OCI-LY3 (cell line): ENCODE results near the gene DOK3.

Experiments
- H2AFZ ChIP-seq: fragments of 200-600, 300-600 bp; shearing (Covaris generic); 2 replicates; pipeline ENCODE4 v1.6.0; 2014; ENCODE audit warnings: antibody characterized with exemption, low read depth, low read length
- H3K27ac ChIP-seq: fragments of 200-600, 300-600 bp; sonication (generic); 2 replicates; pipeline ENCODE4 v1.5.1; 2014; ENCODE audit warnings: mild to moderate bottlenecking, low read length, moderate library complexity, mixed read lengths
- H3K27me3 ChIP-seq: fragments of 200-600, 300-600 bp; sonication (generic); 2 replicates; pipeline ENCODE4 v1.6.1; 2014; ENCODE audit warnings: low read depth, low read length, mixed read lengths
- H3K36me3 ChIP-seq: fragments of 200-600, 300-600 bp; sonication (generic); replicated peaks from 2 replicates; pipeline ENCODE3; 2014; ENCODE audit warnings: low read depth, low read length, mixed read lengths
- H3K4me1 ChIP-seq: fragments of 300-600, 200-600 bp; sonication (generic); 2 replicates; pipeline ENCODE4 v1.6.1; 2014; ENCODE audit warnings: low read length, mixed read lengths
- H3K4me2 ChIP-seq: fragments of 200-600, 300-600 bp; sonication (generic); 2 replicates; pipeline ENCODE4 v1.6.1; 2014; ENCODE audit warnings: low read length, mixed read lengths
- H3K4me3 ChIP-seq: fragments of 300-600, 200-600 bp; sonication (generic); 2 replicates; pipeline ENCODE4 v1.5.1; 2014; ENCODE audit warnings: antibody characterized with exemption, mild to moderate bottlenecking, low read length, moderate library complexity
- H3K79me2 ChIP-seq: fragments of 300-600, 200-600 bp; shearing (Covaris generic); 2 replicates; pipeline ENCODE4 v1.6.1; 2014; ENCODE audit warnings: mild to moderate bottlenecking, low read length, mixed read lengths
- H3K9ac ChIP-seq: fragments of 300-600, 200-600 bp; shearing (Covaris generic); 2 replicates; pipeline ENCODE4 v1.6.0; 2014; ENCODE audit warnings: mild to moderate bottlenecking, low read length, moderate library complexity
- H3K9me3 ChIP-seq: fragments of 200-600, 300-600 bp; shearing (Covaris generic); 2 replicates; pipeline ENCODE4 v1.6.1; 2014; ENCODE audit warnings: low read length, mixed read lengths; ENCODE audit not compliant: insufficient read depth
- H4K20me1 ChIP-seq: fragments of 200-600, 300-600 bp; sonication (generic); 2 replicates; pipeline ENCODE4 v1.6.1; 2016; ENCODE audit warnings: low read length, mixed read lengths; ENCODE audit not compliant: insufficient read depth
- CTCF ChIP-seq: fragments of 200-600, 300-600 bp; sonication (generic); IDR thresholded peaks from 2 replicates; pipeline ENCODE4 v1.5.1; 2014; ENCODE audit warnings: antibody characterized with exemption, low read length, low read depth
- EZH2phosphoT487 ChIP-seq: fragments of 200-600 bp; shearing (Covaris generic); IDR thresholded peaks from 2 replicates; pipeline ENCODE4 v1.6.1; 2018; ENCODE audit warnings: antibody characterized with exemption, mixed run types, low read depth

The DOK3 gene

GRCh38 chr5:177510567-177511053 lies 984 bp upstream of the DOK3 start:
- Histone ChIP-seq H3K79me2 (peaks cover 6% of the 10 kb centered on the region), H3K36me3 (peaks cover 34% of the 10 kb centered on the region)

GRCh38 chr5:177509991-177510566 lies 453 bp upstream of the DOK3 start:
- peak overlapping the region; percentile 44 for H3K4me3 ChIP-seq
- H3K27me3 ChIP-seq, result no peaks in the 10 kb centered on the region
- H3K36me3 ChIP-seq, result peaks cover 28% of the 10 kb centered on the region
- no peaks in the 10 kb centered on the region for H4K20me1 ChIP-seq
- H3K4me2 ChIP-seq, result peak overlapping the region; percentile 56
- peak overlapping the region; percentile 45 for H3K9ac ChIP-seq
- H3K79me2 ChIP-seq, result peaks cover under 1% of the 10 kb centered on the region; the same call in 1 of the 2 replicates
- no peak overlapping the region for H2AFZ ChIP-seq
- TF ChIP-seq CTCF, result no peak
- TF ChIP-seq EZH2phosphoT487, result no peak
- peaks cover 31% of the 10 kb centered on the region for H3K4me1 ChIP-seq
- H3K9me3 ChIP-seq, result no peaks in the 10 kb centered on the region; the same call in 1 of the 2 replicates
- H3K27ac ChIP-seq, result peak overlapping the region; percentile 48; the same call in 1 of the 2 replicates

More at GRCh38 chr5:177510567-177511053, 984 bp upstream of the DOK3 start:
- no peak overlapping the region for H2AFZ ChIP-seq
- H3K27ac ChIP-seq, result peak overlapping the region; percentile 48
- no peaks in the 10 kb centered on the region for H3K27me3 ChIP-seq
- H3K4me1 ChIP-seq, result peaks cover 36% of the 10 kb centered on the region
- 0 out of 2 replicates have a peak overlapping the region, but pooled peaks have one; percentile 3 for H3K9ac ChIP-seq
- TF ChIP-seq CTCF, result no peak
- no peak for TF ChIP-seq EZH2phosphoT487
- no peaks in the 10 kb centered on the region; the same call in 1 of the 2 replicates for H3K9me3 ChIP-seq
- H3K4me2 ChIP-seq, result peak overlapping the region; percentile 56
- H4K20me1 ChIP-seq, result no peaks in the 10 kb centered on the region
- no peak overlapping the region for H3K4me3 ChIP-seq

GRCh38 chr5:177508837-177509236 lies 789 bp downstream of the DOK3 start:
- Histone ChIP-seq H2AFZ (no peak overlapping the region), H3K36me3 (peaks cover 17% of the 10 kb centered on the region), H3K4me3 (peak overlapping the region; percentile 44), H3K79me2 (no peaks in the 10 kb centered on the region), H3K27me3 (no peaks in the 10 kb centered on the region), H4K20me1 (no peaks in the 10 kb centered on the region), H3K4me2 (peak overlapping the region; percentile 56), H3K4me1 (peaks cover 31% of the 10 kb centered on the region), H3K27ac (no peak overlapping the region), H3K9ac (peak overlapping the region; percentile 45; the same call in 1 of the 2 replicates), H3K9me3 (no peaks in the 10 kb centered on the region; the same call in 1 of the 2 replicates)
- TF ChIP-seq CTCF (no peak), EZH2phosphoT487 (no peak)

GRCh38 chr5:177508221-177508611 lies 1.4 kb downstream of the DOK3 start:
- no peaks in the 10 kb centered on the region; the same call in 1 of the 2 replicates for H3K9me3 ChIP-seq
- no peak overlapping the region for H3K9ac ChIP-seq
- H3K27ac ChIP-seq, result no peak overlapping the region
- no peak overlapping the region for H3K4me2 ChIP-seq
- peaks cover 6% of the 10 kb centered on the region; the same call in 1 of the 2 replicates for H4K20me1 ChIP-seq
- H3K4me3 ChIP-seq, result no peak overlapping the region
- TF ChIP-seq CTCF (no peak), EZH2phosphoT487 (no peak)
- H3K4me1 ChIP-seq, result peaks cover 31% of the 10 kb centered on the region
- H3K79me2 ChIP-seq, result no peaks in the 10 kb centered on the region
- H3K36me3 ChIP-seq, result peaks cover 20% of the 10 kb centered on the region
- H3K27me3 ChIP-seq, result no peaks in the 10 kb centered on the region
- H2AFZ ChIP-seq, result no peak overlapping the region
